Muscle of leg (tissue), 11 donors: ENCODE measurements around the gene TYMS. TPM values are rescaled to one million over a fixed set of nuclear protein-coding genes. Genes with fewer than 3 reads are reported as not detected.
"Not testable (repeated sequence)": the region's sequence is repeated elsewhere in the genome, so short reads cannot be mapped to it uniquely, and the experiment has no call there.

Experiments
- DNase-seq: peaks from one replicate; pipeline ENCODE4 v3.0.0; 2013
- H3K27ac ChIP-seq: one replicate; pipeline ENCODE4 v1.5.1; 2013; ENCODE audit warnings: mild to moderate bottlenecking, low read length, control low read depth
- H3K27me3 ChIP-seq: one replicate; pipeline ENCODE4 v1.6.1; 2013; ENCODE audit warnings: low read length; ENCODE audit not compliant: control insufficient read depth, insufficient read depth
- H3K36me3 ChIP-seq: one replicate; pipeline ENCODE4 v1.6.1; 2013; ENCODE audit warnings: low read length; ENCODE audit not compliant: control insufficient read depth, insufficient read depth
- H3K4me1 ChIP-seq: one replicate; pipeline ENCODE4 v1.6.1; 2013; ENCODE audit warnings: low read length; ENCODE audit not compliant: control insufficient read depth, insufficient read depth
- H3K4me3 ChIP-seq: one replicate; pipeline ENCODE4 v1.5.1; 2013; ENCODE audit warnings: low read length, control low read depth
- H3K9me3 ChIP-seq: replicated peaks from 2 replicates; pipeline ENCODE4 v1.6.1; 2013; ENCODE audit warnings: low read depth, low read length; ENCODE audit not compliant: control insufficient read depth
- WGBS: methylation state at CpG from one replicate; pipeline ENCODE4 v1.1.5; 2013; ENCODE audit warnings: missing lambda C conversion rate; ENCODE audit not compliant: insufficient coverage; 5-methylcytosine and 5-hydroxymethylcytosine counted together
- polyA plus RNA-seq, 8 donors: library from polyadenylated mRNA; unstranded; fragments of 120-200 nt; gene quantifications; one replicate each; pipeline versions ENCODE4 v1.2.1 to v1.2.3, GENCODE V29; 2013; ENCODE audit warnings: inconsistent platforms in 1 of 8, low replicate concordance in 1 of 8; ENCODE audit not compliant: insufficient read length in 8 of 8, insufficient read depth in 1 of 8
- total RNA-seq: library from RNA; stranded (reverse); fragments of 120-200 nt; gene quantifications from one replicate; pipeline ENCODE4 v1.2.4, GENCODE V29; 2013

Gene TYMS
- total and polyA plus RNA-seq, 9 donors, result 19.7 to 93.8 (median 70.1) TPM

- not testable (repeated sequence) for H3K9me3 ChIP-seq, H3K4me1 ChIP-seq, H3K27me3 ChIP-seq, H3K4me3 ChIP-seq, DNase-seq, H3K27ac ChIP-seq
- H3K36me3 ChIP-seq, result peaks cover 49% of the 10 kb centered on the region
- 82% methylated on average over 4 of the region's 9 CpGs for WGBS
Measured at GRCh38 chr18:682416-682815, 25.0 kb downstream of the TYMS start.

- no peak overlapping the region for H3K27ac ChIP-seq
- peaks cover 46% of the 10 kb centered on the region for H3K36me3 ChIP-seq
- no peaks in the 10 kb centered on the region for H3K4me1 ChIP-seq
- H3K4me3 ChIP-seq, result no peak overlapping the region
- no peaks in the 10 kb centered on the region for H3K27me3 ChIP-seq
- no peak for DNase-seq
- H3K9me3 ChIP-seq, result no peaks in the 10 kb centered on the region
Measured at GRCh38 chr18:682833-683232, 25.4 kb downstream of the TYMS start.

- H3K9me3 ChIP-seq, result no peaks in the 10 kb centered on the region
- H3K4me3 ChIP-seq, result no peak overlapping the region
- no peaks in the 10 kb centered on the region for H3K27me3 ChIP-seq
- DNase-seq, result no peak
- 83% methylated on average over 5 of the region's 5 CpGs for WGBS
- H3K27ac ChIP-seq, result no peak overlapping the region
- H3K4me1 ChIP-seq, result no peaks in the 10 kb centered on the region
- peaks cover 47% of the 10 kb centered on the region for H3K36me3 ChIP-seq
Measured at GRCh38 chr18:683531-683930, 26.1 kb downstream of the TYMS start.

- DNase-seq, result no peak
- Histone ChIP-seq H3K9me3 (no peaks in the 10 kb centered on the region), H3K27ac (no peak overlapping the region), H3K36me3 (peaks cover 39% of the 10 kb centered on the region), H3K4me3 (no peak overlapping the region), H3K4me1 (no peaks in the 10 kb centered on the region), H3K27me3 (no peaks in the 10 kb centered on the region)
- no CpG with 5 or more reads among the region's 3 CpGs for WGBS
Measured at GRCh38 chr18:685438-685837, 28.0 kb downstream of the TYMS start.

GRCh38 chr18:686339-687111, 29.1 kb downstream of the TYMS start:
- Histone ChIP-seq H3K36me3 (peaks cover 38% of the 10 kb centered on the region), H3K4me3 (no peak overlapping the region), H3K9me3 (no peaks in the 10 kb centered on the region), H3K27ac (no peak overlapping the region), H3K4me1 (no peaks in the 10 kb centered on the region), H3K27me3 (no peaks in the 10 kb centered on the region)
- 73% methylated on average over 8 of the region's 11 CpGs for WGBS
- DNase-seq, result no peak

- no peak for DNase-seq
- Histone ChIP-seq H3K4me1 (no peaks in the 10 kb centered on the region), H3K36me3 (peaks cover 36% of the 10 kb centered on the region), H3K27ac (no peak overlapping the region), H3K9me3 (no peaks in the 10 kb centered on the region), H3K27me3 (no peaks in the 10 kb centered on the region), H3K4me3 (no peak overlapping the region)
- 60% methylated on average over 3 of the region's 5 CpGs for WGBS
Measured at GRCh38 chr18:688323-688722, 30.9 kb downstream of the TYMS start.

- no peak overlapping the region for H3K27ac ChIP-seq
- no peaks in the 10 kb centered on the region for H3K4me1 ChIP-seq
- H3K9me3 ChIP-seq, result no peaks in the 10 kb centered on the region
- no peak overlapping the region for H3K4me3 ChIP-seq
- WGBS, result 76% methylated on average over 5 of the region's 6 CpGs
- no peak for DNase-seq
- peaks cover 23% of the 10 kb centered on the region for H3K36me3 ChIP-seq
- no peaks in the 10 kb centered on the region for H3K27me3 ChIP-seq
Measured at GRCh38 chr18:692824-693223, 35.4 kb downstream of the TYMS start.

GRCh38 chr18:693466-694187, 36.2 kb downstream of the TYMS start:
- H3K27me3 ChIP-seq, result no peaks in the 10 kb centered on the region
- H3K4me1 ChIP-seq, result no peaks in the 10 kb centered on the region
- peak; percentile 39 for DNase-seq
- 40% methylated on average over 2 of the region's 8 CpGs for WGBS
- H3K4me3 ChIP-seq, result no peak overlapping the region
- peaks cover 20% of the 10 kb centered on the region for H3K36me3 ChIP-seq
- H3K9me3 ChIP-seq, result no peaks in the 10 kb centered on the region
- no peak overlapping the region for H3K27ac ChIP-seq

- no peaks in the 10 kb centered on the region for H3K27me3 ChIP-seq
- no CpG with 5 or more reads among the region's 4 CpGs for WGBS
Measured at GRCh38 chr18:697012-697411, 39.6 kb downstream of the TYMS start.

GRCh38 chr18:697800-698199, 40.3 kb downstream of the TYMS start:
- no peak for DNase-seq
- Histone ChIP-seq H3K4me3 (no peak overlapping the region), H3K27ac (no peak overlapping the region), H3K4me1 (no peaks in the 10 kb centered on the region), H3K27me3 (no peaks in the 10 kb centered on the region), H3K36me3 (peaks cover 10% of the 10 kb centered on the region), H3K9me3 (no peaks in the 10 kb centered on the region)
- 60% methylated on average over 1 of the region's 10 CpGs for WGBS

More at GRCh38 chr18:697012-697411, 39.6 kb downstream of the TYMS start:
- H3K4me1 ChIP-seq, result no peaks in the 10 kb centered on the region
- DNase-seq, result no peak
- H3K9me3 ChIP-seq, result no peaks in the 10 kb centered on the region
- no peak overlapping the region for H3K27ac ChIP-seq
- H3K4me3 ChIP-seq, result no peak overlapping the region
- H3K36me3 ChIP-seq, result peaks cover 14% of the 10 kb centered on the region
